ENCODE data around the gene FAM209A. TPM values are rescaled to one million over a fixed set of nuclear protein-coding genes. Genes with fewer than 3 reads are reported as not detected.
"Not testable (repeated sequence)": the region's sequence is repeated elsewhere in the genome, so short reads cannot be mapped to it uniquely, and the experiment has no call there.

The FAM209A gene
- total RNA-seq, 2 experiments from 2014 or later: 0.59 to 0.99 TPM

DNA sequence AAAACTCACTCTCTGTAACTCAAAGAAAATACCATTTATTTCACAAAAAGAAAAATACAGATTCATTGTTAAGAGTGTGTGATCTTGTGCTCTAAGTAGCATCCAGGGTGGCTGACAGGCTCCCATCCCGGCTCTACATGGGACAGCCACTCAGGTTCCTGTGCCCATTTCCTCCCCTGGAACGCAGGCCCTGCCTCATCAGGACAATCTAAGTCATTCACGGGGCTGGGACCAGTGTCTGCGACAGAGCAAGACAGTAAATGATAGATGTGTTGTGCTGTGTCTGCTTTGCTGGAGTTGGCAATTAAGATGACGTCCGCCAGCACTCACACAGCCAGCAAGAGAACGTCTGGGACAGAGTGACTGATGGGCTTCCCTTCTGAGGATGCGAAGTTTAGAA lies 6.9 kb upstream of the FAM209A start:
- no peak overlapping the region for H3K27ac Mint-ChIP-seq
- no peak for DNase-seq
- H3K4me1 Mint-ChIP-seq (ENCODE audit: low read depth): no peaks in the 10 kb centered on the region
- intact Hi-C loops (cut with micrococcal nuclease): no loop called here
- H3K9me3 Mint-ChIP-seq: peaks cover 23% of the 10 kb centered on the region
- no peaks in the 10 kb centered on the region for H3K27me3 Mint-ChIP-seq
- no peak overlapping the region for H3K4me3 Mint-ChIP-seq
- ChIA-PET CTCF (no interaction called here), POLR2A (no interaction called here)
- H3K36me3 Mint-ChIP-seq: peaks cover 70% of the 10 kb centered on the region

- intact Hi-C loops (cut with micrococcal nuclease): no loop called here
- no peaks in the 10 kb centered on the region for H3K27me3 Mint-ChIP-seq
- H3K4me1 Mint-ChIP-seq (ENCODE audit: low read depth): peaks cover under 1% of the 10 kb centered on the region
- H3K4me3 Mint-ChIP-seq: no peak overlapping the region
- no peak overlapping the region for H3K27ac Mint-ChIP-seq
- no peak for DNase-seq
- H3K36me3 Mint-ChIP-seq: peaks cover 68% of the 10 kb centered on the region
- ChIA-PET CTCF (no interaction called here), POLR2A (no interaction called here)
- H3K9me3 Mint-ChIP-seq: peaks cover 23% of the 10 kb centered on the region
Measured at GRCh38 chr20:56518126-56518525, 6.4 kb upstream of the FAM209A start.

DNA sequence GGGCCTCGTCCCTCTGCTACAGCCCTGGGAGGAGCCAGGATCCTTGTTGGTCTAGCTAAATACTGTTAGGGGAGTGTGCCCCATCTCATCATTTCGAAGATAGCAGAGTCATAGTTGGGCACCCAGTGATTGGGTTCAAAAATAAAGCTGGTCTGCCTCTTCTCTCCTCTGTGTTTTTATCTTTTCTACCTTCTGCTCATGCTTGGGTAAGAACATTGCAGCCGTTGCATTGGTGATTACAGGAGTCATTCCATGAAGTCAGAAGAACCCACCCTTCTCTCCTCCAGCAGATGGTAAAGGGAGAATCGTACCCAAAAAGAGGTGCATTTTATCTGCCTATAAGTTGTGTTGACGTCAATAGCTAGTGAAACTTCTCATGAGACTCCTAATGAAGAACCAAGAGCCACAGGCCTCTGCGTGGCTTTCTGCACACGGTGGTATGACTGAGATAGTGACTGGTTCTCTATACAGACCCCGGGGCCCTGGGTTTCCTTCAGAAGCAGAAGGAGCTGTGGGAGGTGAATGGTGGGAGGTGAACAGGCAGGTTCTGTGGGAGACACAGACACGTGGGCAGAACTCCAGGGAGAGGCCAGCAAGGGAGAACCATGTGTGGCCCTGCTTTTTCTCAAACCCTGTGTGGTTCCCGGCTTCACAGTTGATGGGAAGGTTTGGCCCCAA lies 5.7 kb upstream of the FAM209A start:
- peaks cover 66% of the 10 kb centered on the region for H3K36me3 Mint-ChIP-seq
- no peaks in the 10 kb centered on the region for H3K27me3 Mint-ChIP-seq
- peaks cover 3% of the 10 kb centered on the region for H3K4me1 Mint-ChIP-seq (ENCODE audit: low read depth)
- H3K9me3 Mint-ChIP-seq: peaks cover 23% of the 10 kb centered on the region
- ChIA-PET CTCF (no interaction called here), POLR2A (no interaction called here)
- no peak overlapping the region for H3K4me3 Mint-ChIP-seq
- H3K27ac Mint-ChIP-seq: no peak overlapping the region
- intact Hi-C loops (cut with micrococcal nuclease): no loop called here
- DNase-seq: no peak

DNA sequence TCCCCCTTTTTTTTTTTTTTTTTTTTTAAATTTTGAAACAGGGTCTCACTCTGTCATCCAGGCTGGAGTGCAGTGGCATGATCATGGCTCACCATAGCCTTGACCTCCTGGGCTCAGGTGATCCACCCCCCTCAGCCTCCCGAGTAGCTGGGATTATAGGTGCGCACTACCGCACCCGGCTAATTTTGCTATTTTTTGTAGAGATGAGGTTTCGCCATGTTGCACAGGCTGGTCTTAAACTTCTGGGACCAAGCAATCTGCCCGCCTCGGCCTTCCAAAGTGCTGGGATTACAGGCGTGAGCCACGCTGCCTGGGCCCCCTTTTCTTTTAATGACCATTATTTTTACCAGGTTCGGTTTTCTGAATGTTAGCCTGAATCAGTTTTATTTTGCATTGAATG lies 5.0 kb upstream of the FAM209A start:
- Mint-ChIP-seq H3K4me1 (ENCODE audit: low read depth) (peaks cover 3% of the 10 kb centered on the region), H3K36me3 (peaks cover 62% of the 10 kb centered on the region), H3K27ac (no peak overlapping the region), H3K9me3 (peaks cover 23% of the 10 kb centered on the region), H3K27me3 (no peaks in the 10 kb centered on the region), H3K4me3 (no peak overlapping the region)
- POLR2A ChIA-PET: no interaction called here
- DNase-seq: no peak
- intact Hi-C loops (cut with micrococcal nuclease): no loop called here
- CTCF ChIA-PET: no interaction called here

DNA sequence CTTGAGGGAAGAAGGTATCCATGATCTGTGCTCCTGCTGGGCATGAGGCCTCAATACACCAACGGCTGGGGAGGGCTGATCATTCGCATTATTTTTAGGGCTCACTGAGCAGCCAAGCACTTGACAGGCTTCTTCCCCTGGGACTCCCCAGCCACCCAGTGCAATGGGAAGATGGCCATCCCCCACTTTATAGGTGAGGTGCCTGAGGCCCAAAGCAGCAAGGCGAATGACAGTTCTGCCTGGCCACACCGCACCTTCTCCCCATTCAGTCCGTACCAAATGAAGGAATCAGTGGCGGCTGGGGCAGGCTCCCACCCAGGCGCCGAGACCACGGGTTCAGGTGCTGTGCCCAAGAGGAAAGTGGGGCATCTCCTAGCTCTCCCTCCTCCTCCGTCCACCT lies 4.4 kb upstream of the FAM209A start:
- intact Hi-C loops (cut with micrococcal nuclease): no loop called here
- Mint-ChIP-seq H3K9me3 (peaks cover 23% of the 10 kb centered on the region), H3K27ac (no peak overlapping the region), H3K4me1 (ENCODE audit: low read depth) (peaks cover 3% of the 10 kb centered on the region), H3K36me3 (peaks cover 62% of the 10 kb centered on the region), H3K4me3 (no peak overlapping the region), H3K27me3 (no peaks in the 10 kb centered on the region)
- ChIA-PET POLR2A (no interaction called here), CTCF (no interaction called here)
- DNase-seq: no peak

- not testable (repeated sequence) for H3K27ac Mint-ChIP-seq
Measured at GRCh38 chr20:56520746-56521354, 3.7 kb upstream of the FAM209A start.

DNA sequence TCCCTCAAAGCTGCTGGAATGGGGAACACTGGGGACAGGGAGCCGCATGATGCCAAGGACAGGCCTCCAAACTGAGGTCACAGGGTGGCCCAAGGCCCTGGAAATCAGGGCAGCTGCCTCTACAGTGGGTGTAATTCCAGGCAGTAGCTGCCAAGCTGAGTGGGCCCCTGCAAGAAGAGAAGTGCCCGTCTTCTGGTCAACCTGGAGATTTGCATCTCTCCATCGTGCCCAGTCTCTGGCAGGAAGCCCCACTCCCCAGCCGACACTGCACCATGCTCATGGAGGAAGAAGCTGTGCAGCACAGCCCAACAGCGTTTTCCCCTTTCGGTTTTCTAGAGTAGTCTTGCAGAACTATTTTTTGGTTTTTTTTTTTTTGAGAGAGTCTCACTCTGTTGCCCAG lies 2.2 kb upstream of the FAM209A start:
- Mint-ChIP-seq H3K27me3 (no peaks in the 10 kb centered on the region), H3K4me3 (no peak overlapping the region), H3K4me1 (ENCODE audit: low read depth) (peaks cover 3% of the 10 kb centered on the region), H3K27ac (no peak overlapping the region), H3K9me3 (peaks cover 23% of the 10 kb centered on the region), H3K36me3 (peaks cover 44% of the 10 kb centered on the region)
- intact Hi-C loops (cut with micrococcal nuclease): no loop called here
- POLR2A ChIA-PET: no interaction called here
- CTCF ChIA-PET: no interaction called here
- no peak for DNase-seq

More at GRCh38 chr20:56520746-56521354, 3.7 kb upstream of the FAM209A start:
- H3K36me3 Mint-ChIP-seq: peaks cover 58% of the 10 kb centered on the region
- H3K4me1 Mint-ChIP-seq (ENCODE audit: low read depth); POLR2A ChIA-PET; CTCF ChIA-PET; intact Hi-C loops (cut with micrococcal nuclease); H3K27me3 Mint-ChIP-seq; H3K4me3 Mint-ChIP-seq; DNase-seq: not testable (repeated sequence)
- H3K9me3 Mint-ChIP-seq: peaks cover 23% of the 10 kb centered on the region

GRCh38 chr20:56527521-56527920 lies 3.0 kb downstream of the FAM209A start:
- POLR2A ChIA-PET: no interaction called here
- CTCF ChIA-PET: no interaction called here
- H3K4me1 Mint-ChIP-seq (ENCODE audit: low read depth): peaks cover 3% of the 10 kb centered on the region
- no peaks in the 10 kb centered on the region for H3K27me3 Mint-ChIP-seq
- no peak overlapping the region for H3K4me3 Mint-ChIP-seq
- H3K27ac Mint-ChIP-seq: no peak overlapping the region
- no peak for DNase-seq
- no peaks in the 10 kb centered on the region for H3K36me3 Mint-ChIP-seq
- intact Hi-C loops (cut with micrococcal nuclease): no loop called here
- H3K9me3 Mint-ChIP-seq: no peaks in the 10 kb centered on the region

GRCh38 chr20:56532946-56533345 lies 8.4 kb downstream of the FAM209A start, which contains the start of gene FAM209B:
FAM209B (plus strand) TSS chr20:56533246; CDS start chr20:56533342, 96 bp downstream.
- H3K27me3 Mint-ChIP-seq; H3K4me3 Mint-ChIP-seq; POLR2A ChIA-PET; H3K4me1 Mint-ChIP-seq (ENCODE audit: low read depth); H3K9me3 Mint-ChIP-seq; H3K27ac Mint-ChIP-seq; DNase-seq; CTCF ChIA-PET; intact Hi-C loops (cut with micrococcal nuclease); H3K36me3 Mint-ChIP-seq: not testable (repeated sequence)

DNA sequence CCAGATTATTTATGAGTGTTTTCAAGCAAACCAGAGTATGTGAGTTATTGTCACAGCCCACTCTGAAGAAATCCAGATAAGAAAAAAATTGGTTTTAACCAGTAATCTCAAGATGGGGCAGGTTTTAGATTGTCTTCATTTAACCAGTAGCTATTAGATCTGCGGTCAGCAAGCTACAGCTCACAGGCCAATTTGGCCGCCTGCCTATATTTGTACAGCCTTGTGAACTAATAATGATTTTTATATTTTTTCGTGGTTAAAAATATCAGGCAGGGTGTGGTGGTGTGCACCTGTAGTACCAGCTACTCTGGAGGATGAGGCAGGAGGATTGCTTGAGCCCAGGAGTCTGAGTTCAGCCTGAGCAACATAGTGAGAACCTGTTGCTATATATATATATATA lies 13.5 kb downstream of the FAM209A start:
- no peaks in the 10 kb centered on the region for H3K9me3 Mint-ChIP-seq
- POLR2A ChIA-PET: no interaction called here
- no peak overlapping the region for H3K4me3 Mint-ChIP-seq
- CTCF ChIA-PET: interaction anchor here (5.0 kb wide), 1 partner anchor 13 kb away, joined by 26 read pairs; no protein-coding TSS in a partner anchor
- intact Hi-C loops (cut with micrococcal nuclease): no loop called here
- no peak overlapping the region for H3K27ac Mint-ChIP-seq
- no peaks in the 10 kb centered on the region for H3K36me3 Mint-ChIP-seq
- no peaks in the 10 kb centered on the region for H3K27me3 Mint-ChIP-seq
- no peaks in the 10 kb centered on the region for H3K4me1 Mint-ChIP-seq (ENCODE audit: low read depth)
- DNase-seq: no peak

DNA sequence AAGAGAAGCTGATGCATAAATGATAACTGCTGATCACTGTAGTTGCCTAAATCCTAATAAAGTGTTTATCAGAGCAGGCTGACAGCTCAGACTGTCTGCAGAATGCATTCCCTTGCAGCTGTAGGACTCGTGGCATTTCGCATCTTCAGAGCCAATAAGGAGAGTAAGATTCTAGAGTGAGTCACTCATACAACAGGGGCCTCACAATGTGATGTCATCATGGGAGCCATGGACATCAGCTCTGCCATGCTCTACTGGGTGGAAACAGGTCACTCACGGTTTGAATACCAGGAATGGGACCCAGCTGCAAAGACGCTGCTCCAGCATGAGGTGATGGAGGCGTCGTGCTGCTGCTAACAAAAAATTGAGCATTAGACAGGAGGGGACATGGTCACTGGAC lies 15.9 kb downstream of the FAM209A start:
- no peaks in the 10 kb centered on the region for H3K27me3 Mint-ChIP-seq
- no peak overlapping the region for H3K27ac Mint-ChIP-seq
- no peak overlapping the region for H3K4me3 Mint-ChIP-seq
- no peaks in the 10 kb centered on the region for H3K4me1 Mint-ChIP-seq (ENCODE audit: low read depth)
- intact Hi-C loops (cut with micrococcal nuclease): no loop called here
- ChIA-PET POLR2A (no interaction called here), CTCF (interaction anchor here (0.7 to 5.0 kb wide), 2 partner anchors 10 to 182 kb away, joined by 4 to 26 read pairs; no protein-coding TSS in a partner anchor)
- no peaks in the 10 kb centered on the region for H3K36me3 Mint-ChIP-seq
- no peak for DNase-seq
- H3K9me3 Mint-ChIP-seq: no peaks in the 10 kb centered on the region

DNA sequence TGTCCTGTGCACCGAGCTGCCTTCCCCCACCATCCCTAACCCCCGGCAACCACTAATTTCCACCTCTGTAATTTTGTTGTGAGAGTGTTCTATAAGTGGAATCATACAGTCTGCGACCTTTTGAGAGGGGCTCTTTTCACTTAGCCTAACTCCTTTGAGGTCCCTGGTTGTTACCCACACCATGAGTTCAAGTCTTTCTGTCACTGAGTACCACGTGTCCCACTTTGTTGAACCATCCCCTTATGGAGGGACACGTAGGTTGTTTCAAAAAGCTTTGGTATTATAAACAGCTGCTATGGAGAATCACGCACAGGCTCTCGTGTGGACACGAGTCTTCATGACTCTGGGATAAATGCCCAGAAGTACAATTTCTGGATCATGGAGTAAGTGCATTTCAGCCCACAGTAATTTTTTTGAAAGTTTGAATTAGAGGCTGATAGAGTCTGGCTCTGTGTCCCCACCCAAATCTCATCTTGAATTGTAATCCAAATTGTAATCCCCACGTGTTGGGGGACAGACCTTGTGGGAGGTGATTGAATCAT lies 18.0 kb downstream of the FAM209A start:
- Mint-ChIP-seq H3K4me1 (ENCODE audit: low read depth) (no peaks in the 10 kb centered on the region), H3K36me3 (no peaks in the 10 kb centered on the region), H3K4me3 (no peak overlapping the region), H3K9me3 (no peaks in the 10 kb centered on the region), H3K27me3 (no peaks in the 10 kb centered on the region), H3K27ac (no peak overlapping the region)
- intact Hi-C loops (cut with micrococcal nuclease): no loop called here
- ChIA-PET POLR2A (no interaction called here), CTCF (interaction anchor here (1.0 kb wide), 1 partner anchor 9 kb away, joined by 3 read pairs; no protein-coding TSS in a partner anchor)
- DNase-seq: no peak

DNA sequence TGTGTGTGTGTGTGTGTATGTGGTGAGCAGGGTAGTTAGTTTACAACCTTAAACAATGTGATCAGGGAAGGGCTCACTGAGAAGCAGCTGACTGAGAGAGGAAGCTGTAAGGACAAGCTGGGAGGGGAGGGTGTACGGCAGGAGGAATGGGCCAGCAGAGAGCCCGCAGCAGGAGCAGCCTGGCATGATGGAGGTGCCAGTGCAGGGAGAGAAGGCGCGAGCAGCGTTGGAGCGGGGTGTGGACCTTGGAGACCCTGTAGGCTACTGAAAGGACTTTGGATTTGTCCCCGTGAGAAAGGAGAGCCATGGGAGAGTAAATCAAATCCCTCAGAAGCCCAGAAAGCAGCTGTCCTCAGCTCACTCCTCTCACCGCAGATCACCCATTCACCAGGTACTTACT lies 27.0 kb downstream of the FAM209A start:
- Mint-ChIP-seq H3K27ac (no peak overlapping the region), H3K27me3 (no peaks in the 10 kb centered on the region), H3K9me3 (no peaks in the 10 kb centered on the region), H3K4me1 (ENCODE audit: low read depth) (peaks cover 7% of the 10 kb centered on the region), H3K4me3 (no peak overlapping the region), H3K36me3 (no peaks in the 10 kb centered on the region)
- ChIA-PET CTCF (interaction anchor here (0.6 to 3.2 kb wide), 16 partner anchors 8 to 798 kb away, joined by 3 to 39 read pairs (median 6); no protein-coding TSS in a partner anchor), POLR2A (no interaction called here)
- no peak for DNase-seq
- intact Hi-C loops (cut with micrococcal nuclease): loop anchor here (5.0 to 10.0 kb wide), 2 partner anchors 513 to 796 kb away; no protein-coding TSS in a partner anchor

Data from activated CD4-positive, alpha-beta memory T cell treated with anti-CD3 and anti-CD28 coated beads for 36 hours (primary cell).